Measurements from ENCODE around the gene GON4L.

The GON4L gene

DNA sequence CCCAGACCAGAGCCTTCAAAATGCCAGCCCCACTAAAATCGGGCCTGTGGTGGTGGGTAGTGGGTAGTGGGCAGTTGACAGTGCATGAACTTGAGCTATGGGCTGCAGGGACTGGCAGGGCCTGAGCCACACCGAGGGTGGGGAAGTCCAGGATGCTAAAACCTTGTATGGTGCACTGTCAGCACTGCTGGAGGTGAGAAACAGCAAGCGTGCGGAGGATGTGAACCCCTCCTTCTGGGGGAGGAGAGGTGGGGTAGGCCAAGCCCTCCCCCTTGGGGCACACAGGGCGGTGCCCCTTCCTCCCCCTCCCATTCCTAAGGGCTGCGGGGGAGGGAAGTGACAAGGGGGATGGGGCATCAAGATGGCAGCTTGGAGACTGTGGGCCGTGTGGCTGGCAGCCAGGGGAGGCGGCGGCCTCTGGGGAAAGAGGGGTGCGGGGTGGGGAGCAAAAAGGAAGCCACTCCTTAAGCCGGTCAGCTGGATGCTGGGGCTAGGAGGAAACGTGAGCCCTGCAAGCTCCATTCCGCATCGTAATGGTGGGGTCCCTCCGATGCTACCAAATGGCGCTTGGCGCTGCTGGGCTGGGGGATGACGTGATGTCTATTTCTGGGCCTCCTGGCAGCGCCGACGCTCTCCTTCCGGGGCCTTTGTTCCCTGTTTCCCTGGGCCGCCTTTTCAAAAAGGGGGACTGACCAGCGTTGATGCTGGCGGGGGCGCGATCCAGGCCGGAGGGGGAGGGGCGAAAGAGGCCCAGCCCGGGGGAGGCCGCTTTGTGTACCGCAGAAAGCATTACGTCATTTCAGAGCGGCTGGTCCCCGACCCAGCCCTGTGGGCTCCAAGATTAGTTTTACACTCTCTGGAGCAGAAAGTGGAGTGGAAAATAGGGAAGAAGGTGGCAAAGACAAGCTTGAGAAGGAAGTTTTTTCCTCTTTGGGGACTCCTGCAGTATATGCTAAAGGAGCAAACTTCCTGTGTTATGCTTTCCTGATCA, 3.2 kb upstream of the GON4L start (continued):
- TF ChIP-seq ZNF426 (tag by site-specific recombination; IDR thresholded peaks at IDR 0.05) (no peak), ZNF292 (tag by site-specific recombination; IDR thresholded peaks at IDR 0.05; ENCODE audit: borderline replicate concordance, low read depth) (no peak), ZNF677 (tag by site-specific recombination; IDR thresholded peaks at IDR 0.05) (no peak), KLF1 (tag by site-specific recombination; IDR thresholded peaks at IDR 0.05) (peak; percentile 91), ZNF610 (tag by site-specific recombination; IDR thresholded peaks at IDR 0.05; ENCODE audit: borderline replicate concordance) (peak; percentile 77; the same call in 1 of the 2 replicates), ZNF157 (tag by site-specific recombination; IDR thresholded peaks at IDR 0.05) (no peak), ZFP41 (tag by site-specific recombination; IDR thresholded peaks at IDR 0.05; ENCODE audit: borderline replicate concordance) (no peak), ZNF629 (tag by site-specific recombination; IDR thresholded peaks at IDR 0.05) (peak; percentile 94), SP2 (tag by site-specific recombination; IDR thresholded peaks at IDR 0.05) (peak; percentile 79), KLF16 (tag by site-specific recombination; IDR thresholded peaks at IDR 0.05) (peak; percentile 67), ZNF175 (tag by site-specific recombination; IDR thresholded peaks at IDR 0.05) (no peak), SP3 (tag by site-specific recombination; IDR thresholded peaks at IDR 0.05) (peak; percentile 82), ZNF404 (tag by site-specific recombination; IDR thresholded peaks at IDR 0.05) (no peak), ZNF544 (tag by site-specific recombination; IDR thresholded peaks at IDR 0.05) (no peak), ZNF561 (tag by site-specific recombination; IDR thresholded peaks at IDR 0.05; ENCODE audit: borderline replicate concordance) (peak; percentile 68), ZNF510 (tag by site-specific recombination; IDR thresholded peaks at IDR 0.05; ENCODE audit: insufficient replicate concordance) (no peak), ZBTB21 (tag by site-specific recombination; IDR thresholded peaks at IDR 0.05) (peak; percentile 87), ZNF324 (tag by site-specific recombination; IDR thresholded peaks at IDR 0.05) (peak; percentile 50; the same call in 1 of the 2 replicates), HOXD13 (CRISPR knock-in tag; IDR thresholded peaks at IDR 0.05; ENCODE audit: borderline replicate concordance) (no peak), ZNF791 (tag by site-specific recombination; IDR thresholded peaks at IDR 0.05) (no peak), ZNF174 (tag by site-specific recombination; IDR thresholded peaks at IDR 0.05) (no peak), ZNF785 (tag by site-specific recombination; IDR thresholded peaks at IDR 0.05) (0 out of 2 replicates have a peak, but pooled peaks have one; percentile 12)
- TF ChIP-seq, protein P1, sequence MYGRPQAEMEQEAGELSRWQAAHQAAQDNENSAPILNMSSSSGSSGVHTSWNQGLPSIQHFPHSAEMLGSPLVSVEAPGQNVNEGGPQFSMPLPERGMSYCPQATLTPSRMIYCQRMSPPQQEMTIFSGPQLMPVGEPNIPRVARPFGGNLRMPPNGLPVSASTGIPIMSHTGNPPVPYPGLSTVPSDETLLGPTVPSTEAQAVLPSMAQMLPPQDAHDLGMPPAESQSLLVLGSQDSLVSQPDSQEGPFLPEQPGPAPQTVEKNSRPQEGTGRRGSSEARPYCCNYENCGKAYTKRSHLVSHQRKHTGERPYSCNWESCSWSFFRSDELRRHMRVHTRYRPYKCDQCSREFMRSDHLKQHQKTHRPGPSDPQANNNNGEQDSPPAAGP (tag by site-specific recombination; IDR thresholded peaks at IDR 0.05): peak; percentile 75
- TF ChIP-seq, protein P2, sequence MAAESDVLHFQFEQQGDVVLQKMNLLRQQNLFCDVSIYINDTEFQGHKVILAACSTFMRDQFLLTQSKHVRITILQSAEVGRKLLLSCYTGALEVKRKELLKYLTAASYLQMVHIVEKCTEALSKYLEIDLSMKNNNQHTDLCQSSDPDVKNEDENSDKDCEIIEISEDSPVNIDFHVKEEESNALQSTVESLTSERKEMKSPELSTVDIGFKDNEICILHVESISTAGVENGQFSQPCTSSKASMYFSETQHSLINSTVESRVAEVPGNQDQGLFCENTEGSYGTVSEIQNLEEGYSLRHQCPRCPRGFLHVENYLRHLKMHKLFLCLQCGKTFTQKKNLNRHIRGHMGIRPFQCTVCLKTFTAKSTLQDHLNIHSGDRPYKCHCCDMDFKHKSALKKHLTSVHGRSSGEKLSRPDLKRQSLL (tag by site-specific recombination; IDR thresholded peaks at IDR 0.05): 0 out of 2 replicates have a peak, but pooled peaks have one; percentile 9
- TF ChIP-seq, protein P3, sequence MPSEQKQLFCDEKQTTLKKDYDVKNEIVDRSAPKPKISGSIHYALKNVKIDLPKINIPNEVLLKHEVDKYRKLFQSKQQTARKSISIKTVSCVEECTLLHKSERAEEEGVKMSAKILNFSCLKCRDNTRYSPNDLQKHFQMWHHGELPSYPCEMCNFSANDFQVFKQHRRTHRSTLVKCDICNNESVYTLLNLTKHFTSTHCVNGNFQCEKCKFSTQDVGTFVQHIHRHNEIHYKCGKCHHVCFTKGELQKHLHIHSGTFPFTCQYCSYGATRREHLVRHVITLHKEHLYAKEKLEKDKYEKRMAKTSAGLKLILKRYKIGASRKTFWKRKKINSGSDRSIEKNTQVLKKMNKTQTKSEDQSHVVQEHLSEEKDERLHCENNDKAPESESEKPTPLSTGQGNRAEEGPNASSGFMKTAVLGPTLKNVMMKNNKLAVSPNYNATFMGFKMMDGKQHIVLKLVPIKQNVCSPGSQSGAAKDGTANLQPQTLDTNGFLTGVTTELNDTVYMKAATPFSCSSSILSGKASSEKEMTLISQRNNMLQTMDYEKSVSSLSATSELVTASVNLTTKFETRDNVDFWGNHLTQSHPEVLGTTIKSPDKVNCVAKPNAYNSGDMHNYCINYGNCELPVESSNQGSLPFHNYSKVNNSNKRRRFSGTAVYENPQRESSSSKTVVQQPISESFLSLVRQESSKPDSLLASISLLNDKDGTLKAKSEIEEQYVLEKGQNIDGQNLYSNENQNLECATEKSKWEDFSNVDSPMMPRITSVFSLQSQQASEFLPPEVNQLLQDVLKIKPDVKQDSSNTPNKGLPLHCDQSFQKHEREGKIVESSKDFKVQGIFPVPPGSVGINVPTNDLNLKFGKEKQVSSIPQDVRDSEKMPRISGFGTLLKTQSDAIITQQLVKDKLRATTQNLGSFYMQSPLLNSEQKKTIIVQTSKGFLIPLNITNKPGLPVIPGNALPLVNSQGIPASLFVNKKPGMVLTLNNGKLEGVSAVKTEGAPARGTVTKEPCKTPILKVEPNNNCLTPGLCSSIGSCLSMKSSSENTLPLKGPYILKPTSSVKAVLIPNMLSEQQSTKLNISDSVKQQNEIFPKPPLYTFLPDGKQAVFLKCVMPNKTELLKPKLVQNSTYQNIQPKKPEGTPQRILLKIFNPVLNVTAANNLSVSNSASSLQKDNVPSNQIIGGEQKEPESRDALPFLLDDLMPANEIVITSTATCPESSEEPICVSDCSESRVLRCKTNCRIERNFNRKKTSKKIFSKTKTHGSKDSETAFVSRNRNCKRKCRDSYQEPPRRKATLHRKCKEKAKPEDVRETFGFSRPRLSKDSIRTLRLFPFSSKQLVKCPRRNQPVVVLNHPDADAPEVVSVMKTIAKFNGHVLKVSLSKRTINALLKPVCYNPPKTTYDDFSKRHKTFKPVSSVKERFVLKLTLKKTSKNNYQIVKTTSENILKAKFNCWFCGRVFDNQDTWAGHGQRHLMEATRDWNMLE (tag by site-specific recombination; conservative IDR thresholded peaks at IDR 0.05; ENCODE audit: low read depth): peak; percentile 49; the same call in 1 of the 2 replicates
- TF ChIP-seq, protein P4, sequence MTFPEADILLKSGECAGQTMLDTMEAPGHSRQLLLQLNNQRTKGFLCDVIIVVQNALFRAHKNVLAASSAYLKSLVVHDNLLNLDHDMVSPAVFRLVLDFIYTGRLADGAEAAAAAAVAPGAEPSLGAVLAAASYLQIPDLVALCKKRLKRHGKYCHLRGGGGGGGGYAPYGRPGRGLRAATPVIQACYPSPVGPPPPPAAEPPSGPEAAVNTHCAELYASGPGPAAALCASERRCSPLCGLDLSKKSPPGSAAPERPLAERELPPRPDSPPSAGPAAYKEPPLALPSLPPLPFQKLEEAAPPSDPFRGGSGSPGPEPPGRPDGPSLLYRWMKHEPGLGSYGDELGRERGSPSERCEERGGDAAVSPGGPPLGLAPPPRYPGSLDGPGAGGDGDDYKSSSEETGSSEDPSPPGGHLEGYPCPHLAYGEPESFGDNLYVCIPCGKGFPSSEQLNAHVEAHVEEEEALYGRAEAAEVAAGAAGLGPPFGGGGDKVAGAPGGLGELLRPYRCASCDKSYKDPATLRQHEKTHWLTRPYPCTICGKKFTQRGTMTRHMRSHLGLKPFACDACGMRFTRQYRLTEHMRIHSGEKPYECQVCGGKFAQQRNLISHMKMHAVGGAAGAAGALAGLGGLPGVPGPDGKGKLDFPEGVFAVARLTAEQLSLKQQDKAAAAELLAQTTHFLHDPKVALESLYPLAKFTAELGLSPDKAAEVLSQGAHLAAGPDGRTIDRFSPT (tag by site-specific recombination; IDR thresholded peaks at IDR 0.05): peak; percentile 62
- TF ChIP-seq, protein P5, sequence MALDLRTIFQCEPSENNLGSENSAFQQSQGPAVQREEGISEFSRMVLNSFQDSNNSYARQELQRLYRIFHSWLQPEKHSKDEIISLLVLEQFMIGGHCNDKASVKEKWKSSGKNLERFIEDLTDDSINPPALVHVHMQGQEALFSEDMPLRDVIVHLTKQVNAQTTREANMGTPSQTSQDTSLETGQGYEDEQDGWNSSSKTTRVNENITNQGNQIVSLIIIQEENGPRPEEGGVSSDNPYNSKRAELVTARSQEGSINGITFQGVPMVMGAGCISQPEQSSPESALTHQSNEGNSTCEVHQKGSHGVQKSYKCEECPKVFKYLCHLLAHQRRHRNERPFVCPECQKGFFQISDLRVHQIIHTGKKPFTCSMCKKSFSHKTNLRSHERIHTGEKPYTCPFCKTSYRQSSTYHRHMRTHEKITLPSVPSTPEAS (tag by site-specific recombination; IDR thresholded peaks at IDR 0.05): no peak

All from HEK293 (cell line).